H1 (cell line): ENCODE measurements around the gene RHOV.

Experiments used
- EP300 ChIP-seq, 2 experiments: IDR thresholded peaks; 1 replicate in 1 of 2; 2 replicates in 1 of 2; pipeline ENCODE4 v1.6.1; 2011 to 2012; ENCODE audit warnings: low read depth in 2 of 2, low read length in 2 of 2, mild to moderate bottlenecking in 2 of 2, borderline replicate concordance in 1 of 2, inconsistent platforms in 1 of 2, moderate library complexity in 1 of 2
- TEAD4 ChIP-seq: IDR thresholded peaks from 2 replicates; pipeline ENCODE4 v1.6.1; 2012; ENCODE audit warnings: low read depth, low read length, inconsistent platforms, mixed read lengths
- USF2 ChIP-seq: IDR thresholded peaks from 2 replicates; pipeline ENCODE4 v1.6.1; 2011; ENCODE audit warnings: low read length, improper control_type of control experiment
- TF ChIP-seq, protein P1 (sequence below), 3 experiments: IDR thresholded peaks; 1 replicate in 2 of 3; 2 replicates in 1 of 3; pipeline versions ENCODE4 v1.5.1 to v1.6.1; 2011; ENCODE audit warnings: low read length in 3 of 3, mild to moderate bottlenecking in 3 of 3, inconsistent platforms in 2 of 3, low read depth in 1 of 3, moderate library complexity in 1 of 3; ENCODE audit not compliant: insufficient read depth in 1 of 3; ENCODE audit errors: control extremely low read depth in 1 of 3
- TF ChIP-seq, protein P2 (sequence below): IDR thresholded peaks from 2 replicates; pipeline ENCODE4 v1.6.1; 2011; ENCODE audit warnings: low read depth, mild to moderate bottlenecking, low read length; ENCODE audit not compliant: insufficient read depth

DNA sequence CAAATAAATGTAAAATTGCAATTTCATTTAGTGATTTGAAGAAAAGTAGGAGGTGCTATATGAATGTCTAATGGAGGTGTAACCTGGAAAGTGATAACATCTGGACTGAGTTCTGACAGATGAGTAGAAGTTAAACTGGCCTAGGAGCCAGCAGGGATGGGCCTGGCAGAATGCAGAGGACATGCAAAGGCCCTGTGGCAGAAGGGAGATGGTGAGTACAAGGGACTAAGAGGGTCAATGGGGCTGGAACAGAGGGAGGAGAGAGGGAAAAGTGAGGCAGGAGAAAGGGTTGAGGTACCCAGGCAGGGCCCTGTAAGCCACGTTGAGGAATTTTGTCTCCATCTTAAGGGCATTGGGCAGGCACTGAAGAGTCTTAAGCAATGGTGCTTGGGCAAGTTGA, 42.2 kb downstream of the RHOV start:
- TF ChIP-seq, protein P1, sequence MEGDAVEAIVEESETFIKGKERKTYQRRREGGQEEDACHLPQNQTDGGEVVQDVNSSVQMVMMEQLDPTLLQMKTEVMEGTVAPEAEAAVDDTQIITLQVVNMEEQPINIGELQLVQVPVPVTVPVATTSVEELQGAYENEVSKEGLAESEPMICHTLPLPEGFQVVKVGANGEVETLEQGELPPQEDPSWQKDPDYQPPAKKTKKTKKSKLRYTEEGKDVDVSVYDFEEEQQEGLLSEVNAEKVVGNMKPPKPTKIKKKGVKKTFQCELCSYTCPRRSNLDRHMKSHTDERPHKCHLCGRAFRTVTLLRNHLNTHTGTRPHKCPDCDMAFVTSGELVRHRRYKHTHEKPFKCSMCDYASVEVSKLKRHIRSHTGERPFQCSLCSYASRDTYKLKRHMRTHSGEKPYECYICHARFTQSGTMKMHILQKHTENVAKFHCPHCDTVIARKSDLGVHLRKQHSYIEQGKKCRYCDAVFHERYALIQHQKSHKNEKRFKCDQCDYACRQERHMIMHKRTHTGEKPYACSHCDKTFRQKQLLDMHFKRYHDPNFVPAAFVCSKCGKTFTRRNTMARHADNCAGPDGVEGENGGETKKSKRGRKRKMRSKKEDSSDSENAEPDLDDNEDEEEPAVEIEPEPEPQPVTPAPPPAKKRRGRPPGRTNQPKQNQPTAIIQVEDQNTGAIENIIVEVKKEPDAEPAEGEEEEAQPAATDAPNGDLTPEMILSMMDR (IDR thresholded peaks at IDR 0.05; ENCODE audit: control extremely low read depth in 1 of 3, insufficient read depth in 1 of 3, low read depth in 1 of 3, low read length in 3 of 3), result no peak
- TF ChIP-seq TEAD4, result no peak
- TF ChIP-seq USF2, result no peak
- TF ChIP-seq, protein P2, sequence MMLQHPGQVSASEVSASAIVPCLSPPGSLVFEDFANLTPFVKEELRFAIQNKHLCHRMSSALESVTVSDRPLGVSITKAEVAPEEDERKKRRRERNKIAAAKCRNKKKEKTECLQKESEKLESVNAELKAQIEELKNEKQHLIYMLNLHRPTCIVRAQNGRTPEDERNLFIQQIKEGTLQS, result no peak
- no peak for TF ChIP-seq EP300 (IDR thresholded peaks at IDR 0.05; ENCODE audit: borderline replicate concordance in 1 of 2, low read depth in 2 of 2, low read length in 2 of 2)
